GM04503 (cell line): ENCODE data around the gene MINDY4.

Experiments
- DNase-seq: peaks from one replicate; pipeline ENCODE4 v3.0.0-alpha.2; 2012; ENCODE audit warnings: low read depth

Gene MINDY4

DNA sequence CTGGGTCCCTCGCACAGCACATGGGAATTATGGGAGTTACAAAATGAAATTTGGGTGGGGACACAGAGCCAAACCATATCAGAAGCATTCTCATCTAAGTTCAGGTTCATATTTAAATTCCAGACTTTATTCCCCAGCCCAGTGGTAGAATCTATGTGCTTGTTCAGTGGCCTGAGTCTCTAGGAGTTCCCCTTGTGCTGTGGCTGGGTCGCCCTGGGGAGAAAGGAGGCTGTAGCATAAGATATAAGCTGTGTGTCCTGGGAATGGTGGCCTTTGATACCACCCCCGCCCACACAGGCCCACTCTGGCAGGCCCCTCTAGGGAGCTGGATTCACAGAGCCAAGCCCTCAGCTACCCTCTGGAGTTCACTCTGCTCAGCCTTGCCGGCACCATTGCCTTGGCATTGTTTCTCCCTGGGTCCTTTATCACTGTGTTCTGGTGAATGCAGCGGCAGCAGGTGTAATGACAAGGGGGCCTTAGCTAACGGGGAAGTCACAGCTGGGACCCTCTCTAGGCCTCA, 64.2 kb downstream of the MINDY4 start:
- no peak for DNase-seq

DNA sequence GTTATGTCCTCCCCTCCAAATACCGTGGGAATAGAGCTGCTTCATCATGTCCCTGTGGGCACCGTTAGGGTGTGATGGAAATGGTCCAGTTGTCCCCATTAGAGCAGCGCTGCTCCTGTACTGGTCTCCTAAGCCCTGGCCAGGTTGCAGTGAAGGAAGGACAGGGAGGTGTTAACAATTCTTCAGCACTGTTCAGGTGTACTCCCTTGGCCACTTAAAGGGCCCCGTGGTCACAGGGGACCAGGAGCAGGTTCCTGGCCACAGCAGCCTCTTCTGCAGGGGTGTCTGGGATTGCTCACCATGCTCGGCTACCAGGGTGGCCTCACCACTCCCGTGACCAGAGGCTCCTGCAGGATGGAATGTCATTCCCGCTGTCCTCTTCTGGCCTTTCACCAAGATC, 65.8 kb downstream of the MINDY4 start:
- no peak for DNase-seq

GRCh38 chr7:30837581-30837980, 66.4 kb downstream of the MINDY4 start:
- no peak for DNase-seq

DNA sequence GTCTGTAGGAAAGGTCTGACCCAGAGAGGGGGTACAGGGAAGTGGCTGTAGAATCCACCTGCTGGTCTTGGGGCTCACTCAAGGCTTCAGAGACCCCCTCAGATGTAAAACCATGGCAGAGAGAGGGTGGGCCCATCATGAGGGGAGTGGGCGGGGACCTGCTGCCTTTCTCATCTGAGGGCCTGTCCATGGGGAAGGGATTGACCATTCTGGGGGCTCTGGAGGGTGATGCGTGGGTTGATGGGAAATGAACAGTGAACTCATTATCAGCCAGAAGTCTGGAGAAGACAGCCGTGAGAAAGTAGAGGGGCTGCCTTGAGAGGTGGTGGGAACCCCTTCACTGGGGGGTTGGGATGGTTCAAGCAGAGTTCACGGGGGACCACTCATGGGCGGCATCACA, 66.8 kb downstream of the MINDY4 start:
- DNase-seq = no peak

DNA sequence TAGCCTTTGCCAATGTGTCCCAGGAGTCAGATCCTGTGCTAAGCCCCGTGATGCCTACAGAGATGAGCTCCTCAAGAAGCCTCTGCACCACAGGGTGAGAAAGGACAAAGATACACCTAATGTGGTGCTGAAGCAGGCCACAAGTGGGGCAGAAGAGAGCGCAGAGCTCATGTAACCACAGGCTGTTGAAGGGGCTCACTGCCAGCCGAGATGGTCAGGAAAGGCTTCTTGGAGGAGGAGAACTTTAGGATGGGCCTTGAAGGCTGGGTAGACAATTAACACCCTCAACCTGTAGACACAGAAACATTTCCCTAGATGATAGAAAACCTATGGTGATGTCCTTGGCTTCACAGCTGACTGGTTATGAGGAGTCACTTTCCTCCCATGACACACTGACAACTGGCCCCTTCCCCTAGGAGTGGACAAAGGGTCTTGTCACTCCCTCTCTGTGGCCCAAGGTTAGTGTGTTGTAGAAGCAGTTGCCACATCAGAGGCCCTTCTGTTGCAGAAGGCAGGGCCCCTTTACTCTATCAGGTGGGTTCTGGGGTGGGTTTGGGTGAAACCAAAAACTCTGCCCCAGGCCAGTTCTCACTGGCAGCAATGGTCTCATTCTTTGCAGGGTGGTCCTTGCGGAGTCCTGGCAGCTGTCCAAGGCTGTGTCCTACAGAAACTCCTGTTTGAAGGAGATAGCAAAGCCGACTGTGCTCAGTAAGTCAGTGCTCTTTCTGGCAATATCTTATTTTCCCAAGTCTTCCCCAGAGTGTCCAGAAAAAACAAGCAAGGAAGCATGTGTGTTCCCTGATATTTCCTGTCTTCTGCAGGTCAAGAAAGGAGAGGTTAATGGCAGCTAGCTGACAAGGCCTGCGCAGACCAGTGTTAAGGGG, 69.2 kb downstream of the MINDY4 start:
- no peak for DNase-seq

DNA sequence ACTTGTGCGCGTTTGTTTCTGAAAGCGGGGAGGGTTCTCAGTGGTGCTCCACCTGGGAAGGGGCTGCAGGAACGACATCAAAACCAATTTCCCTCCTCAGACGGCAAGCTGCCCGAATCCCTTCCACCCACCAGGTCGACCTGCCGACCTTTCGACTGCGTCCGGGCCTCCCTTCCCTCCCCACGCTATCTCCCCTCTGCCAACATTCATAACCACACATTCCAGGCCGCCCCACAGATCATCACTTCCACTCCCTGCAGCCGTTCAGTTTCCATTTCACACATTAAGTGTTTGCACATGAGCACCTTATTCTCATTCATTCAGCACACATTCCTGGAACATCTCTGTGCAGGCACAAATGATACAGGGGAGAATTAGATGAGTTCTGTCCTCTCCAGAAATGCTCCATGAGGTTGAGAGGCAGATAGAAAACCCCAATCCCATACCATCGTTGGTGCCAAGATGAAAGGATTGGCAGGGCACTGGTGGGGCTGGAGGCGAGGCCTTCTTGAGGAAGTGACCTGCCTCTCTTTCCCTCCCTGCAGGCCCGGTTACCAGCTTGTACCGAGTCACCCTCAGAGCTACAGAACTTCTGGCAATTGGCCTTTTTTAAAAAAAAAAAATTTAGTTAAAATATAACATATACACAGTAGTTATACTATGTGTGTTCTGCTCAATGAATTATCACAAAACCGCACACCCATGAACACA, 70.0 kb downstream of the MINDY4 start:
- DNase-seq = no peak

GRCh38 chr7:30841801-30842541, 70.8 kb downstream of the MINDY4 start:
- DNase-seq = no peak

DNA sequence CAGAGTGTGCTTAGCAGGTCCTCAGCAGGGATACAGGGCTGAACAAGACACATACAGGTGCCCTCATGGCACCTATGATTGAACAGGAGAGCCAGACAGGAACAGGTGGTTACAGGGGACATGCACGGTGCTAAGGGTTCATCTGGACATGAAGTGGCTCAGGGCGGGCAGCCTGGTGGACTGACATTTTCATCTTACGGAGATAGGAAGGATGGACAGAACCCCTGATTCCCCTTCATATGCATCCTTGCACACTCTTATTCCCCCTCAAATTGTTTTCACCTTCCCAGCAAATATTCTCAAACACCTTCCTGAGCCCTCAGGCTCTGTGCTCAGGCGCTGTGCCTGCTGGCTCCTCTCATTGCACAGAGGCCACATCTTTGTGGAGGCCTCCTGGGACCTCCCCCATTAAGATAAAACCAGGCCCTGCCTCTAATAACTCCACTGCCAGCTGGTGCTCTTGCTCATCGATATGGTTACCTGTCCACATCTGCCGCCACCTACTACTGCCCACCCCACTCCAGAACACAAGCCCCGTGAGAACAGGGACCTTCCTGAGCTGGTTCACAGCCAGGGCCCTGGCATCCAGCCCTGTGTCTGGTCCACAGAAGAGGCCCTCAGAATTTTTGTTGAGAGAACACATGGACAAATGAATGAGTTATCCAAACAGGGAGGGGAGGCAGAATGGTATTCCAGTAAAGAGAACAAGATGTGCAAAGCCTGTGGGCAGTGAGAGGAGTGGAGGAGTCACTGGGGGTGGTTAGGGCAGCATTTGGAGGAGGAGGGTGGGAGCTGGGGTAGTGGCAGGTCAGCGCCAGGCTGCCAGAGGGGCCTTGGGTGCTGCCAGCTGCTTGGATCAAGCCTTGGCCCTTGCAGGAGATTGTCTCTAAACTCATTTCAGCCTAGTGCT, 71.6 kb downstream of the MINDY4 start:
- DNase-seq = no peak

DNA sequence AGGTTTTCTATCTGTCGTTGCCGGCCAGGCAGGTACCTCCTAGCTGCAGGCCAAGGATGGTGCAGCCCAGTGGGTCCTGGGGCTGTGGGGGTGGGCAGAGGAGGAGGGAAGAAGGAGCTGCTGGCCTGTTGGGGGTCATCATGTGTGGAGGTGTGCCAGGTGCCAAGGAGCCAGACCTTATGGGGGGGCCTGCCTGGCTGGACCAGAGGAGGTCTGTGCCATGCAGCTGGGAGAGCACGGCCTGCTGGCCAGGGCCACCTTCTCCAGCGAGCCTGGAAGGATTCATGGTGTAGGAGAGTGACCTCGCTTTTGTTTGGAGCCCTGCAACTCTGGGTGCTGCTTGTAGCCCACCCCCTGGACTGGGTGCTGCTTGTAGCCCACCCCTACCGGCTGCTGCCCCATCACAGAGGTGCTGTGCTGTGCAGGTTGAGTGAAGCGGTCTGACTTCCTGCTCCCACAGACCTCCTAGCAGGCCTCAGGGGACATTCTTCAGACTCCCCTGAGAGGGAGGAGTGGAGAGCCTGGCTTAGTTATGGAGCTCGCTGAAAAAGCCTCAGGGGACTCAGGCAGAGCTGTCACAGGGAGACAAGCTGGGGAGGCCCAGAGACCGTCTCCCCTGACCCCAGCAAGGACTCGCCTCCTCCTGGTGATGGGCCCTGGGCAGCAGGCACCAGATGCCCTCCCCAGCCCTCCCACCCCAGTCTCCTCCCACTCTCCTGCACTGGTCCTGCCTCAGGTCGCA, 72.7 kb downstream of the MINDY4 start:
- no peak for DNase-seq

DNA sequence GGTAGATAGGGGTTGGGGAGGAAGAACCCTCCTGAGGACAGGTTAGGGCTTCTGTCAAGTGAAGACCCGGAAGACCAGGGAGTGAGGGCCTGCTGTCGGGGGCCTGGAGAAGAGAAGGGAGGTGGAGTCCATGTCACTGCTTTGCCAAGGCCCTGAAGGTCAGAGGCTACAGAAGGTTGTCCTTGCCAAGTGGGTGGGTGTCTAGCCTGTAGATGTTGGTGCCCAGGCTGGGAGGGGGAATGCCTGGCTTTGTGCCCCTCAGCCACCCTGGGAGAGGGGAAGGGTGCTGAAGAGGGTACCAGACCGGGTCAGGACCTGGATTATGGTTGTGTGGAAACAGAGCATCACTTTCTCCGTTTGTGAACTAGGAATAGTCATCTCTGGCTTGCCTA, 73.3 kb downstream of the MINDY4 start:
- no peak for DNase-seq

GRCh38 chr7:30844916-30845315, 73.7 kb downstream of the MINDY4 start:
- DNase-seq = no peak

GRCh38 chr7:30845426-30846135, 74.4 kb downstream of the MINDY4 start:
- no peak for DNase-seq

GRCh38 chr7:30846378-30846777, 75.2 kb downstream of the MINDY4 start:
- no peak for DNase-seq

DNA sequence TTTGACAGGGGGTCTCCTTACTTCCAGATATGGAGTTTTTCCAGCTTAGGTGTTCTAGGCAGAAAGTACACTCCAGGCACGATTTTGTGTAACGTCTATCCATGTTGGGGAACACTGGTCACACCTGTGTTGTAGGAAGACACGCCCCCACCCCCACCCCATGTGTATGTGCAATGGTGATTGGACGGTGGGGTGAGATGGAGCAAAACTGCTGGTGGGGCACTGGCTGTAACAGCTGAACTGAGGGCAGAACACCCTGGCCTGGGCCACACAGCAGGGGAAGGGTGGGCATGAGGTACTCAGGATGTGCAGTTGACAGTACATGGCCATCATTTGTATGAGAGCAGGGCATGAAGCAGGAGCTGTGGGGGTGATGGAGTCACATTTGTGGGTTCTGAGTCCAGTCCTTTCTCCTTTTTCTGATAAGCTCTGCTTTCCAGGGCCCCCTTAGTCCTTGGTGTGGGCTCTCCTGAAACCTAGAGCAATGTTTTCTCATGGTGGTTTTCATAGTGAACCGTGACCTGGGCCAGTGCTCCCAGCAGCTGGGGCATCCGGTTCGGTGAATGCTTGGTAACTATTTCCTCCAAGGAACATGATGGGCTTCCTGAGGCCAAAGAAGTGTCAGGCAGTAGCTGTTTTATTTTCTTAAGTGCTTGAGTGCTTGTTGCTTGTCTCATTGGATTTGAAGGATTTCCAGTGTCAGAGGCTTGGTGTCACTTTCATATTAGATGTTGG, 77.1 kb downstream of the MINDY4 start:
- no peak for DNase-seq

- no peak for DNase-seq
These were observed 78.3 kb downstream of the MINDY4 start for GRCh38 chr7:30849565-30849964.

GRCh38 chr7:30850426-30850825, 79.2 kb downstream of the MINDY4 start:
- DNase-seq = no peak

GRCh38 chr7:30851651-30852307, 80.6 kb downstream of the MINDY4 start:
- DNase-seq = peak; percentile 60

DNA sequence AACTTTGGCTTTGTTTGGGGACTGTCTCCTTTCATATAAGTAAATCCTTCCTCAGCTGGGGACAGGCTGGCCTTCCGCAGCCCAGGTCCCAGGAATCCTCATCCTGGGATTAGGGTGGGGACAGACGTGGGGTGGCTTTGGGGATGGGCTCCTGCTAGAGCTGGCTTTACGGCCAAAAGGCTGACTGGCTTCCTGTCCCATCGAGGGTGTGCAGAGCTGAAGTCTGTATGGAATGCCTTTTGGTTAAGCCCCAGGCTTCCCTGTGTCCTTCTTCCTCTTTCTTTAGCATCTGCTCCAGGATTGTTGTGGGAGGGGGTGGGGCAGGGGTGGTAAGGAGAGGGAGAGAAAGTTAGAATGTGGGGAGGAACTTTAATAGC, 81.1 kb downstream of the MINDY4 start:
- no peak for DNase-seq

GRCh38 chr7:30852744-30853288, 81.6 kb downstream of the MINDY4 start:
- no peak for DNase-seq
